ENCODE measurements around the gene ABLIM1. TPM values are rescaled to one million over a fixed set of nuclear protein-coding genes. Genes with fewer than 3 reads are reported as not detected.

Gene ABLIM1
- polyA plus RNA-seq, 3 donors: 0.33 to 0.91 (median 0.57) TPM

GRCh38 chr10:114643158-114643557, 14.9 kb downstream of the ABLIM1 start:
- H3K4me1 ChIP-seq (ENCODE audit: control insufficient read depth in 1 of 2, insufficient read depth in 2 of 2, low read length in 2 of 2): peaks cover 0 to 3% of the 10 kb centered on the region in 2 donors
- no peak overlapping the region for H3K9ac ChIP-seq (ENCODE audit: insufficient read depth, low read length, poor library complexity, severe bottlenecking)
- no peak overlapping the region for H3K4me3 ChIP-seq (replicated peaks in 1 of 3; ENCODE audit: low read depth in 2 of 3, low read length in 3 of 3)
- H3K27me3 ChIP-seq (ENCODE audit: control insufficient read depth in 2 of 2, insufficient read depth in 2 of 2, low read length in 2 of 2): no peaks in the 10 kb centered on the region
- H3K27me3 Mint-ChIP-seq (ENCODE audit: low read depth in 3 of 3): peaks cover 0 to 2% (median 2%) of the 10 kb centered on the region in 3 donors
- H3K36me3 ChIP-seq (replicated peaks in 1 of 2; ENCODE audit: control insufficient read depth in 1 of 2, insufficient read depth in 2 of 2, low read length in 2 of 2): no peaks in the 10 kb centered on the region
- intact Hi-C loops (cut with micrococcal nuclease): no loop called here
- TF ChIP-seq CTCF (IDR thresholded peaks at IDR 0.05): no peak
- no peak overlapping the region for H3K4me3 Mint-ChIP-seq
- peaks cover 19% of the 10 kb centered on the region for H3K4me1 Mint-ChIP-seq
- DNase-seq: no peak
- H3K9me3 ChIP-seq (replicated peaks in 1 of 2; ENCODE audit: control insufficient read depth in 1 of 2, insufficient read depth in 1 of 2, low read length in 2 of 2): no peaks in the 10 kb centered on the region
- H3K27ac Mint-ChIP-seq: no peak overlapping the region
- no peak overlapping the region for H3K4me2 ChIP-seq (replicated peaks; ENCODE audit: extremely low read depth, low read length, poor library complexity, severe bottlenecking)
- WGBS (ENCODE audit: insufficient coverage): no CpG with 5 or more reads among the region's 2 CpGs
- no peak overlapping the region for H2AFZ ChIP-seq (ENCODE audit: insufficient read depth, low read depth, low read length, poor library complexity, severe bottlenecking)
- H3K36me3 Mint-ChIP-seq: no peaks in the 10 kb centered on the region
- H3K9me3 Mint-ChIP-seq: peaks cover 0 to 2% (median 0%) of the 10 kb centered on the region in 7 donors
- H3K27ac ChIP-seq (ENCODE audit: low read depth in 1 of 2, low read length in 2 of 2): no peak overlapping the region
- no peaks in the 10 kb centered on the region for H3K79me2 ChIP-seq (ENCODE audit: insufficient read depth, low read length)
- H4K20me1 ChIP-seq (ENCODE audit: insufficient read depth, low read length): no peaks in the 10 kb centered on the region

DNA sequence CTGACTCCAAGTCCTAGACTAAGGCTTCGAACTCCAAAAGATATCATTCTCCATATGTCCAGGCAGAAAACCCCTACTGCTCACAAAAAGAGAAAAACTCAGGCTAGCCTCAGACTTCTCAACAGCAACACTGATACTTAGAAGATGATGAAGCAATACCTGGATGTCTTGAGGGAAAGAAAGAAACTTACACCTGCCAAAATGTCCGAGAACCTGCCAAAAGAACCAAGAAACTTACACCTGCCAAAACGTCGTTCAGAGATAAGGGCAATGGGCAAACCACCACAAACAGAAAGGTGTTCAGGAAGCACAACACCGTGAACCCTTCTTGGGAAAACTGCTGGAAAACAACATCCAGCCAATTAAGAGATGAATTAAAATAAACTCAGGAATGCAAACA, 15.3 kb downstream of the ABLIM1 start:
- Histone ChIP-seq H3K4me1 (ENCODE audit: control insufficient read depth in 1 of 2, insufficient read depth in 2 of 2, low read length in 2 of 2) (peaks cover 0 to 3% of the 10 kb centered on the region in 2 donors), H3K4me3 (replicated peaks in 1 of 3; ENCODE audit: low read depth in 2 of 3, low read length in 3 of 3) (no peak overlapping the region), H3K27ac (ENCODE audit: low read depth in 1 of 2, low read length in 2 of 2) (no peak overlapping the region), H3K36me3 (replicated peaks in 1 of 2; ENCODE audit: control insufficient read depth in 1 of 2, insufficient read depth in 2 of 2, low read length in 2 of 2) (no peaks in the 10 kb centered on the region), H3K9me3 (replicated peaks in 1 of 2; ENCODE audit: control insufficient read depth in 1 of 2, insufficient read depth in 1 of 2, low read length in 2 of 2) (no peaks in the 10 kb centered on the region), H3K9ac (ENCODE audit: insufficient read depth, low read length, poor library complexity, severe bottlenecking) (no peak overlapping the region), H3K79me2 (ENCODE audit: insufficient read depth, low read length) (no peaks in the 10 kb centered on the region), H4K20me1 (ENCODE audit: insufficient read depth, low read length) (no peaks in the 10 kb centered on the region), H2AFZ (ENCODE audit: insufficient read depth, low read depth, low read length, poor library complexity, severe bottlenecking) (no peak overlapping the region), H3K27me3 (ENCODE audit: control insufficient read depth in 2 of 2, insufficient read depth in 2 of 2, low read length in 2 of 2) (no peaks in the 10 kb centered on the region), H3K4me2 (replicated peaks; ENCODE audit: extremely low read depth, low read length, poor library complexity, severe bottlenecking) (no peak overlapping the region)
- peaks cover 0 to 2% (median 2%) of the 10 kb centered on the region in 3 donors for H3K27me3 Mint-ChIP-seq (ENCODE audit: low read depth in 3 of 3)
- H3K4me1 Mint-ChIP-seq: peaks cover 19% of the 10 kb centered on the region
- no peak overlapping the region for H3K4me3 Mint-ChIP-seq
- H3K36me3 Mint-ChIP-seq: no peaks in the 10 kb centered on the region
- no CpG with 5 or more reads among the region's 5 CpGs for WGBS (ENCODE audit: insufficient coverage)
- DNase-seq: no peak
- H3K9me3 Mint-ChIP-seq: peaks cover 0 to 2% (median 0%) of the 10 kb centered on the region in 7 donors
- no peak for TF ChIP-seq CTCF (IDR thresholded peaks at IDR 0.05)
- intact Hi-C loops (cut with micrococcal nuclease): no loop called here
- no peak overlapping the region for H3K27ac Mint-ChIP-seq

Measured in CD14-positive monocyte (primary cell).